GM18519 (cell line): ENCODE results near the gene SERGEF.

Experiments used
- ATAC-seq: cut with Tn5 transposase; IDR thresholded peaks from one replicate; pipeline ENCODE4 v1.9.1; 2021; ENCODE audit warnings: mild to moderate bottlenecking, moderate library complexity; ENCODE audit not compliant: unreplicated experiment, low FRiP score

Gene SERGEF

DNA sequence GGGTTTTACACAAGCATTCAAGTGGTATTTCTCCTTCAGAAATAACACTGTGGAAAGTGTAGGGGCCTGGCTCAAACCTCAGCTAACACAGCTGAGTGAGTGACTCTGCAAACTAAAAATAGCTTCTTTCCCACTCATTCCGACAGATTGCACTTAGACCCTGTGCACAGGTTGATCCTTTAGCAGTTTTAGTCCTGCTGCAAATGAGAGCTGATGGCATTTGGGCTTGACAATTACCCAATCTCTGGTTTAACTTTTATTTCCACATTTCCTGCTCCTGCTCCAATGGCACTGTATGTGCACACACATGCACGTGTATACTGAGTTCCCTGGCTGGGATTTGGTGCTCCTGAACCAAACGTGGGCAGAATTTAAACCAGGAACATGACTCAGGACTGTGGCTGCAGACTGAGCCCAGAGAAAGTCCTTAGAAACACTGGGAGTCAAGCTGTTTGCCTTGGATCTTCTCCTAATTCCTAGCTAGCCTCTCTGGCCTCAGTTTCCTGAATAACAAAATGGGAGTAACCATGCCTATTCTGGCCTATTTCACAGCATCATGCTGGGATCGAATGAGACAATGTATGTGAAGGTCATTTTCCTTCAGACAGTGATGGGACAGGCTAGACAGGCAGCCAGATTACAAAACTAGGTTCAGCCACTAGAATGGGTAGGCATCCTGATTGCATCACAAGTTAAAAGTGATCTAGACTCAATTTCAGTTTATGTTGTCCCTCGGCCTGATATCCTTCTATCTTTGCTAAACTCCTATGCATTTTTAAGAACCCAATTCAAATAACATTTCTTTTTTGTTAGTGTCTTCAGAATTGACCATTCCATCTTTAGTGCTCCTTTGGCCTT lies 58.2 kb downstream of the SERGEF start:
- ATAC-seq = no peak

DNA sequence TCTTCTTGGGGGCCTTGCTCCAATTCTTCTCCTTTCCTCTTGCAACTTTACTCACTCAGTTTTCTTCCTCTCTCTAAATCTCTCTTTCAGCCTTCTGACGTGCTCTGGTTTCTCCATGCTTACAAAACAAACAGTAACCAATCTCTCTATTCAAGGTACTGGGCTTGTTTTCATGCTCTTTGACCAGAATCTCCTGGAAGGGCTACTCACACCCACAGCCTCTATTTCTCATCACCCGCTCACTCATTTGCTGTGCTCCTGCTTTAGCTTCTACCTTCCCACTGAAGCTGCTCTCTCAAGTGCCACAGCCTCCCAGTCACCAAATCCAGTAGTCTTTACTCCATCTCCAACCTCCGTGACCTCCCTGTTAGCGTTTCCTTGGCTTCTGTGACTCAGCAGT lies 60.4 kb downstream of the SERGEF start:
- no peak for ATAC-seq

DNA sequence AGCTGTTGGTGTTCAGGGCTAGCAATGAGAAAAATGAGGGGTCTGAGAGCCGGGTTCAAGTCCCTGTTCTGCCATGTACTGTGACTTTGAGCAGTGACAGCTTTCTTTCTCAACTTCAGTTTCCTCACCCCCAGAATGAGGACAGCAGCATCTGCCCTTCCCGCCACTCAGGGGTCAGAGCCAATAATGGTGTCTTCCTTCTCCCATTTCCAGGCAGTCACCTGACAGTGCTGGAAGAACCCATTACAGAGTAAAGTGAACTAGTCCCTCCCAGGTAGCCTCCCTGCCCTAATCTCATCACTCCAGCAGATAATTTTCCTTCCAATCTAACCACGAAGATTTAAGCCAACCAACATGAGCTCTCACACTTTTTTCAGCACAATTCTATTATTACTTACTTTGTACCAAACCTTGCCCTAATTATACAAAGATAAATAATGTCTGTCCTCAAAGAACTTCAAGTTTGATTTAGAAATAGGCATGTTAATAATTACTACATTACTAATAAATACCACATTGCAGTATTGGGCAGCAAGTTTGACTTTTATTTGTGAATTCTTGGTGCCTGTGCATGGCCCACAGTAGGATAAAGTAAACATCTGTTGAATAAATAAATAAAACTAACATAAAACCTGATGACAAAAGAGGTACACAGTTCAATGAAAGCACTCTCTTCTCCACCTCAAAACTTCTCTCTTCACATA lies 61.0 kb downstream of the SERGEF start:
- ATAC-seq = no peak

DNA sequence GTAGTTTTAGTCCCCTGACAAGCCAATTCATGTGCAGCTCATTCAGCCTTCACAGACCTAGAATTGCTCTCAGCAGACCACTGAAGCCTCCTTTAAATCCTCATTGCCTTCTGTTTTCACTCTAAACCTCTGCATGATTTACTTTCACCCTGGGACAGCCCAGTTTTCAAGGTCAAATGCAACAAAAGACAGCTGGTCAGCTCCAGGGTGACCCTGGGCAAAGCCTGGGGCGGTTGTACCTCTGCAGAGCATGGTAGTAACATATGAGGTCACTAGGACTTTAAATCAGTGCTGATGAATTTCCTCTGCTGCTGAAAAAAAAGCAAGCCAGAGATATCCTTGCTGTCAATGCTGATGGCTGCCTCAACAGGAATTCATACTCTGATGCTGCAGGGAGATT lies 62.2 kb downstream of the SERGEF start:
- no peak for ATAC-seq

DNA sequence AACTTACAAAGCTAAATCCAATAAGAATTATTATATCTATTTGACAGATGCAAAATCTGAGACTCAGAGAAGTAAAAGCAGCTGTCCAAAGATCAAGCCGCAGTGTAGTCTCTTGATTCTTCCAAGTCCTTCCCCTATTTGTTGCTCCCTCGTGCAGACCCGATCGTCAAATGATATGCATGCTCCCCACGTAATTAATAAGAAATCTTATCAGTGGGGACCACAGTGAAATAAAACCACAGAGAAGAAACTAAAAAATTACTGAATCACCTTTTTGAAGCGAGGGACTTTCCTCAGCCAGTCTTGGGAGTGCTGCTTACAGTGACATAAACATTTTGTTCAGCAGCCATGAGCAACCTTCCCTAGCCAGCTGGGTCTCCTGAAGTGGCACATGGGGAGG lies 64.6 kb downstream of the SERGEF start:
- no peak for ATAC-seq

DNA sequence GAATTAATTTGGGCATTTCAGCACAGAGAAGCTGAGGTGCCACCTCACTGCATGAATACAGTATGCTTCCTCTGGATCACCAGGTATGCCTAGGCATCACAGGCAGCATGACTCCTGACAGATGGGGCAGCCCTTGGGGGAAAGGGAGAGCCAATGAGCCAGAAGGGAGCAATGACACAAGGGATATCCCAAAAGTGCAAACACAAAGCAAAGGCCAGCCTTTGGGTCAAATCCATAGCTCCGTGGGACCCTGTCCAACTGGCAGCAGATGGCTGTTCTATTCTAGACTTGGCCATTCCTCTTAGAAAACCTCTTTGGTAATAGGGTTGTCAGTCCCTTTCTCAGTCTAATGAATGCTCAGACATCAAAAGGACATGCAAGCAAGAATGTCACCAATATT lies 73.3 kb downstream of the SERGEF start:
- ATAC-seq = no peak

DNA sequence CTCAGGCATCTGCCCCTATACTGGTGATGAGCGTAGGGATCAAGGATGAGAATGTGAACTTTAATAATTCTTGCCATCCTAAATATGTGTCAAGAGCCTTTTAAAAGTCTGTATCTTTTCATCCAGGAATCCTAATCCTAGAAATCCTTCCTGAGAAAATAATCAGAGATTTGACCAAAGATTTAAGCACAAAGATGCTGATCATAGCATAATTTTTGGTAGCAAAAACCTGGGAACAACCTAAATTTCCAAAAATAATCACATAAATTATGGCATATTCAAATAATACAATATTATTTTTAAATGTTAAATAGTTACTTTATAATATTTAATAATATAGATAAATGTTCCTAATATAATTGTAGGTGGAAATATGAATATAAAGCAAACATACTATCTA lies 76.1 kb downstream of the SERGEF start:
- no peak for ATAC-seq

DNA sequence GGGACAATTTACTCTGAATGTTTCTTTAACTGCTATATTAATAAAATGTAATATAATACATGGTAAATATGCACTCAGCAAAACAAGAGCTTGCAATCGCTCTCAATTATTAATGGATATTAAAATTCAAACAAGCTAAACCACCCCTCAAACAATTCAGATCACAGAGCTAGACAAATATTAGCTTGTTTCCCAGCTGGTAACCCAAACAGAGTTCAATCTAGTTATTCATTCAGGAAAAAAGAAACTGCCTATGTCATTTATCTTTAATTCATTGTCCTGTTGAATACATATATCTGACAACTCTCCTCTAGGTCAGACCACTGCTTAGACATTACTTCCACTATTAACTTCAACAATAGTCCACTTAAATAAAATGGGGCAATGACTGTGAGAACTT lies 78.7 kb downstream of the SERGEF start:
- no peak for ATAC-seq

DNA sequence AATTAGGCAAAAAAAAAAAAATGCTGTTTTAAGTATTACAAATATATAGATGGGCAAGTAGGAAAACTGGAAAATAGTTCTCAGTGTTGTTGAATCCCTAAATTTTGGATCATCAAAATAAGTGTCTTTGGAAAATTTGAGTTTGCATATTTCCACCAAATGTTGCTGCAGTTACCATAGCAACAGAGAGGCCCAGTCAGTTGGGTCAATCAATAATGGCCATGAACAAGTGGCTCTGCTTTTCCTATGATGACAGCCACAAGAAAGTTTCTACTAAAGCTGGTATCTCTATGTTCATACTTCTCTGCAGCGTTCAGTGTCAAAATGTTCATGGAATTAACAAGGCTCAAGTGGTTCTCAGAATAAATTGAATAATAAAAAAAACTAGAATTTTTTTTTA lies 79.1 kb downstream of the SERGEF start:
- ATAC-seq = no peak

DNA sequence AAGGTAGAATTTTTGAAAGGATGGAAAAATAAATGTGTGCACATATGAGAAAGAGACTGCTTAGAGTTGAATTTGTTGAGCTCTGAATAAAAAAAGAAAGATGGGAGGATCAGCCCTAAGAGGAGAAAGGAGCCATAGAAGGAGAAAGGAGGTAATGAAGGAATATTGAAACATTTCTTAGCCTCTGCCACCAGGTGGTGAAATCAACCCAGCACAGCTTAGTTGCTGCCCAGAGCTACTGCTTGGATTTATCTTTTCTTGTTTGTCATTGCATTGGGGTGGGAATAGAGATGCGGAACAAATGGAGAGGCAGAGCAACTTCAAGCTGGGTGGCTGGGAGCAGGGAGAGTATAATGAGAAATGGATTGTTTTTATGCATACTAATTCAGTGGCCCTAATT lies 80.4 kb downstream of the SERGEF start:
- ATAC-seq = no peak

DNA sequence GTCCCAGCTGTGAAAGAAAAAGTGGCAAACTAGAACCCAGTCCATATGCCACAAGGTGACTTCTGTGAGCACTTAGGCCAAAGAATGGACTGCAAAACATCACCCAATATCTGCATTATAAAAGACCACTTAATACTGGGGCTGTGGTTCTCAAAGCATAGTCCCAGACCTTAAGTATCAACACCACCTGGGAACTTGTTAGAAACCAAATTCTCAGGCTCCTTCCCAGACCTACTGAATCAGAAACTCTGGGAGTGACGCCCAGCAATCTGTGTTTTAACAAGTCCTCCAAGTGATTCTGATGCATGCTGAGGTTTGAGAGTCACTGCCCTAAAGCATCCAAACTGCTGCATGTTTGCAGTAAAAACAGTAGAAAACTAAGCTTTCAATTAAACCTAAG lies 81.3 kb downstream of the SERGEF start:
- ATAC-seq = no peak

DNA sequence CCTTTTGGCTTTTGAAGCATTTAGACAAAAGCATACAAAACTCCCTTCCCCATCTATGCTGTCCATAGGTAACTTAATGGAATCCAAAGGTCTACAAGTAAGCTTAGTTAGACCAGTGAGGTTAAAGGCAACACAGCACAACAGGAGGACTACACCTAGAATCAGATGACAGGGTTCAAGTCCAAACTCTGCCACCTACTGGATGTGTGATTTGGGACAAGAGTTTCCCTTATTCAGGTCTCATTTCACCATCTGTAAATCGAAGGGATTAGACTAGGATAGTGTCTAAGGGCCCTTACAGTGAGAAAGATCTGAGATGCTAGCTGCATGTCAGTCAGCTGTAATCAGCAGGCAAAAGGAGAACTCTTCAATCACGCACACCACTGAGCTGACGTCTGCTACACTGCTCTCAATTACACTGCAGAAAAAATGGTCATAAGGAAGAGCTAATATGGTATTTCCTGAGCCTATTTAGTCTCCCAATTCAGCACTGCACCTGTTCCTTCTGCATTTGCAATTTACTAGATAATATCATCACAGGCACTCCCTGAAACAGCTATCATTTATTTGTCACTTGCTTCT lies 82.2 kb downstream of the SERGEF start:
- no peak for ATAC-seq

DNA sequence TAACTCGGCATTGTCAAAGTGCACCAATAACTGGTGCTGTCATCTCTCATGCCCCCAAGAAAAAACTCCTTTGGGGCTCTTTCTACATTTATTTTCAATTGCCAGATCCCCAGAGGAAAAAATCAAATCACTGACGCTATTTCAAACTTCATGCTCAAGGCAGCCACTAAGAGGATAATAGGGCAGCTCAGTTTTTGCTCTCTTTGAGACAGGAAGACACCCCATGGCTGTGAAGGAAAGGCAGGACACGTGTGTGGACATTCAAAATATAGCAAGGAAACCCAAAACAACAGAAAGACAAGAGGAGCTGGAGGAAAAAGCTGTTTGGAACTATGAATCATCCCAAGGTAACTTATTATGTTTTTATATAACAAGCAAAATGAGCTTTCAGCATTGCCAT lies 83.7 kb downstream of the SERGEF start:
- no peak for ATAC-seq

DNA sequence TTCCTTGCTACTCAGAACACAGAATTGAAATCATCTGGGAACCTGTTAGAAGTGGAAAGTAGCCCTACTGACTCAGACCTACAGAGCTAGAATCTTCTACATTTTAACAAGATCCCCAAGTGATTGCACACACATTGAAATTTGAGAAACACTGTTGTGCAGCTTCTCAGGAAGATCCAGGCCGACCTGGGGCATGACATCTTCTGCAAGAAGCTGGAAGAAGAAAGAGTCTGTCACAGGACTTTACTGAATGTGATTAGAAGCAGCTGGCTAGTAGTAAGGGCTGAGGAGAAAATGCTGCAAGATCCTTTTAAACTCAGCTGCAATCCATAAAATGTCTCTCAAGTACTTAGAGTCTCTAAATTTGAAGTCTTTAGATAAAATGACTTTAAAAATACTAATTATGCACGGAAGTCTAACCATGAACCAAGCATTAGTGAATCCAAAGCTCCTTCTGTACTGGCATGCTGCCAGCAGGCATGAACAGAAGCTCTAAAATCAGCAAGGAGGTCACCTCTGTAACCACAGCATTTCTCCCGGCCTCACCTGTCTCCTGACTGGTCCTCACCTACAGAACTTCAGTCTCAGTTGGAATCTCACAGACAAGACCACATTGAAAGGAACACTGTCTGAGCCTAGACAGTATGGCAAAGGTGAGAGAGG lies 85.0 kb downstream of the SERGEF start:
- no peak for ATAC-seq

DNA sequence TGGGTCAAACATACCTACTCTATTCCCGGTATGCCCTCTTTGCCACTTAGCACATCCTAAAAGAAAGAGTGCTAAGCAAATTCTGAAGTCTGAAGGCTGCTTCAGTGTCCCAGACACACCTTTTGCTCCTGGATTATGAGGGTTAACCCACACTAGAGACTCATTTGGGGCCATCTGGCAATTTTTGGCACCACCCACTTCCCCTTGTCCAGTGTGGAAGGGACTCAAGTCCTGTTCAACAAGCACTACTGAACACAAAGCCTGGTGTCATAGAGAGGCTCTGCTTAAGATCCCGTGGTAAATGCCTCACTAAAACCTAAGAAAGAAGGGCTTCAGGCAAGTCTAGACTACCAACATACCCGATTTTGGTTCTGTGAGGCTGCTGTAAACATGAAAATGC lies 85.8 kb downstream of the SERGEF start:
- no peak for ATAC-seq

DNA sequence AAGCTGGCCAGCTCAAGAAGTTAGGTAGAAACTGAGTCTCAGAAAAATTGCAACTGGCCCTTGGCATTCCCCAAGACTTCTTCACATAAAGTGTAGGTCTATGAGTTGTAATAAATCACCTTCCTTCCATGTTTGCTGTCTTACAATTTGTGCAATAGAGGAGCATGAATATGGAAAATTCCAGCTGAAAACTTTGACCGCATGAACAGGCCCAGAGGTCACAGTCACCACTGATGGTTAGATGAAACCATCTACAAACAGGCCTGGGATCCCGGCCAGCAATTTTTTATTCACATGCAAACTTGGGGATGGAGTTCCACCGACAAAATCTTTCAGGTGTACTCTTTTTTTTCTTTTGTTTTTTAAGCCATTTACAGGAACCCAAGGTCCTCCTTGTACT lies 88.1 kb downstream of the SERGEF start:
- ATAC-seq = no peak

DNA sequence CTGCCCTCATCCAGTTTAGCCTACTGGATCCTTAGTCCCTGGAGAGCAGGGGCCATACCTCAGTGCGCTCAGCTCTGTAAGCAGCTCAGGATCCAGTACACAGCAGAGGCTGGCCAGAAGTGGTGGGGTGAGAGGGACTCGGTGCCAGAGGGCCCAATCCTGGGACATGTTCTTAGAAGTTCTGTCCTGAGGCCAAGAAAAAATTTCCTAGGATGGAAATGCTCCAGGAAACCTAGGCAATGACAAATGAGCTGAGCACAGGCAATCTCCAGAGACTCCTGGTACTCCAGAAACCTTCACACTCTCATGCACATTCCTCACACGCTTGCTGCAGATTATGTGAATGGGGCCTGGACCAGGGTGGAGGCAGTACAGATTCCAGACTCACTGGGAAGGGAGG lies 89.6 kb downstream of the SERGEF start:
- ATAC-seq = no peak

DNA sequence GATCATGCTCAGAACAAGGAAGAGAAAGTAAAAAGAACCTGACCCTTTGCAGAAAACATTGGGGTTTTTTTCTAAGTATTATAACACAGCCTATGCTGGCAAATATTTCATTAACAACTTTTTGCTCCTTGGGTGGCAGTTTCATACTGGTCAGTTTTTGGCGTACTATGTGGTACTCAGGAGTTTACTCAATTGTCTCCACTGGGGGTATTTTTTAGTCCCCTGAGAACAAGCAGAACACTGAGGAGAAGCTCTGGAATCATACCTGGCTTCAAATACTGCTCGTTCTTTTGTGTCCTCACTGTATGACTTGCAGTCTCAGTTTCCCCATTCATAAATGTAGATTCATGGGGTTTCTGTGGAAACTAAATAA lies 90.4 kb downstream of the SERGEF start:
- ATAC-seq = no peak

DNA sequence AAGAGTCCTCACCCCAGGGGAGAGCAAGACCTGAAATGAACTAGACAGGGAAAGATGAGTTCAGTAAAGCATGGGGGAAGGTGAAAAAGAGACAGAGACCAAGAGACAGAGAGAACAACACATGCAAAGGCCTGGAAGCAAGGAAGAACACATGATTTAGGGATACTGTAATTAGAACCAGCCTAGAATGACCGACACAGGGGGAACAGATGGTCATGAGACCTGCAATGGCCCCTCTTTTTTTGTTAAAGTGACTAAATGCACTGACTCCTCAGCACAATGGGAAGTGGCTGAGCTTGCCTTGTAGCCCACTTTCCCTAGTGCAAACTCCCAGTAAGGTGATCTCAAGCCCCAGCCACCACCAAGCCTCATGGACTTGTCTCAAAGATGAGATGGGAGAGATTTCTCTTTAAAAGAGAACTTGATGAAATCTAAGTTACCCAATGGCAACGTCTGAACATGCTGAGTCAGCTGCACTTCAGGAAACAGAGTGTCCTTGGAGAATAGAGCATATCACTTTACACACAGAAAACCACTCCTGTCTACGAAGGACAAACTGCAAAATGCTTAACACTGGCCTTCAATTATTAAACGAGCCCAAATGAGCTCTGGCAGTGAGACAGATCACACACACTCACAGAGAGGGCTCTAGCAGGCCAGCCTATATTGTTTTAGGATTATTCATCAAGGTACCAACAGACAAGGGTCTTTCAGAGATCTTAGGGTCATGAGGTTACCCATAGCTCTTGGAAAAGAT lies 91.0 kb downstream of the SERGEF start:
- no peak for ATAC-seq

DNA sequence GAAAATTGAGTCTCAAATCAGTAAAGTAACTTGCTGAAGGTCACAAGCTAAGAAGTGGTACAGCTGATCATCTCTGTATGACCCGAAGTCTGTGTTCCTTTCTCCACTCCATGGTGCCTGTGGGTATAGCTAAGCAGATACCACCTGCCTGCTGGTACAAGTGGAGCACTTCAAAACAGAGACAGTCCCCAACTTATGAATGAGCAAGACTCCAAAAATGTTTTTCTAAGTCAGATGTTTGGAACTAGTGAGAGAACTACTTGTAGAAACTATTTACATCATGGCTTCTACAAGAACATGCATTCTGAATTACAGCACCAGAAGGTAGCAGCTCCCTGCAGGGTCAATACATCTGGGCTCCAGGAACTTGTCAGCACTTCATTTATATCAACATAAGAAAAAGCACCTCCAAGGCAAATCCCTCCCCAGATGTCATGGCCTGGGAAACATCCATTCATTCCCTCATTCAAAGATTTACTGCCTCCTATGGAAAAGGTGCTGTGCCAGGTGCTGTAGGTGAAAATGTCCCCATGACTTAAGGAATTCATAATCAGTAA lies 94.7 kb downstream of the SERGEF start:
- ATAC-seq = no peak
